Measurements from ENCODE around the gene SMCP.

SMCP gene

DNA sequence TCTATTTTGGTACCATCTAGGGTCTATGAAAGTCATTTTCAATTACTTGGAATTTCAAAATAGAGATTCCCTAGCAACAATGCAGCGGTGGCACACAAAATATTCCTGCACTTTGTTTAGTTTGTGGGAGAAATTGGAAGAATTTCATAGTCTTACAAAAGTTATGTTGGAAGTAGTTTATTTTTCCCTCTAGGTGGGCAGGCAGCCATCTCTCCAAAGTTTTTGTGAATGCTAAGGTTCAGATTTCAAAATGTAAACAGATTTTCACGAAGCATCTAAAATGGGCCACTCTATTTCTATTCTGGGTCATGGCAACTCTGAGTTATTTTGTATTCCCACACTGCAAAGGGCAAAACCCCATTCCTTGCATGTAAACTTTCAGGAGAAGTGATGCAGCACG is 8.0 kb downstream of the SMCP start:
- peaks cover 0 to 33% (median 13%) of the 10 kb centered on the region in 4 donors for H3K4me1 ChIP-seq
- H3K9me3 ChIP-seq, result no peaks in the 10 kb centered on the region
- intact Hi-C loops (cut with DNase I; ENCODE audit: low total_unique reads), result no loop called here
- no peak overlapping the region for H3K4me3 ChIP-seq
- DNase-seq, result no peak
- no peaks in the 10 kb centered on the region for H3K36me3 ChIP-seq
- no peak overlapping the region for H3K27ac ChIP-seq
- TF ChIP-seq, protein P1, sequence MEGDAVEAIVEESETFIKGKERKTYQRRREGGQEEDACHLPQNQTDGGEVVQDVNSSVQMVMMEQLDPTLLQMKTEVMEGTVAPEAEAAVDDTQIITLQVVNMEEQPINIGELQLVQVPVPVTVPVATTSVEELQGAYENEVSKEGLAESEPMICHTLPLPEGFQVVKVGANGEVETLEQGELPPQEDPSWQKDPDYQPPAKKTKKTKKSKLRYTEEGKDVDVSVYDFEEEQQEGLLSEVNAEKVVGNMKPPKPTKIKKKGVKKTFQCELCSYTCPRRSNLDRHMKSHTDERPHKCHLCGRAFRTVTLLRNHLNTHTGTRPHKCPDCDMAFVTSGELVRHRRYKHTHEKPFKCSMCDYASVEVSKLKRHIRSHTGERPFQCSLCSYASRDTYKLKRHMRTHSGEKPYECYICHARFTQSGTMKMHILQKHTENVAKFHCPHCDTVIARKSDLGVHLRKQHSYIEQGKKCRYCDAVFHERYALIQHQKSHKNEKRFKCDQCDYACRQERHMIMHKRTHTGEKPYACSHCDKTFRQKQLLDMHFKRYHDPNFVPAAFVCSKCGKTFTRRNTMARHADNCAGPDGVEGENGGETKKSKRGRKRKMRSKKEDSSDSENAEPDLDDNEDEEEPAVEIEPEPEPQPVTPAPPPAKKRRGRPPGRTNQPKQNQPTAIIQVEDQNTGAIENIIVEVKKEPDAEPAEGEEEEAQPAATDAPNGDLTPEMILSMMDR (IDR thresholded peaks at IDR 0.05), result no peak
- no peaks in the 10 kb centered on the region for H3K27me3 ChIP-seq

DNA sequence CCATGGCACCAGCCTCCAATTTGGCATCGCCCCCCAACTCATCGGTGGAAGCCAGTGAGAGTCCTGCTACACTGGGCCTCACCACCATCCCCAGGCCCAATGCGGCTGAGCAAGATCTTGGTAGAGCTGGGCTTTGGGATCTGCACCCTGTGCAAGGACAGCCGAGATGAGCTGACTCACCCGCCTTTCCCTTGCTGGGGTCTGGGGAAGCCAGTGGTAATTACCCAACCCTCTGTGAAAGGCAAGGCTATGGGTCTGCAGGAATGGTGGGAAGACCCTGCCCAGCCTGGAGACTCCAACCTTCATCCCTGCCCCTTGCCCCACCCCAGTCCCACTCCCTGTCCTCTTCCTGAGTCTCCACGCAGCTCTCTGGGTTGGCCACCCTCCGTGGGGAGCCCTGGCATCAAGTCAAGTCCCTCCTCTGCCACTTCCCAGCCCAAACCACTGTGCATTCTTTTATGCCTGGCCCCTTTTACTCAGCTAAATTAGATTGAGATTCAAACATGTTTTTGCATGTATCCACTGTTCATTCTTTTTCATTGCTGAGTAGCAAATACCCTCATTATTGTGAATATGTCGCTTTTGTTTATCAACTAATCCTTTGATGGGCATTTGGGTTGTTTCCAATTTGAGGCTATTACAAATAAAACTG is 8.8 kb downstream of the SMCP start:
- no peak overlapping the region for H3K27ac ChIP-seq
- intact Hi-C loops (cut with DNase I; ENCODE audit: low total_unique reads), result no loop called here
- TF ChIP-seq, protein P1 (IDR thresholded peaks at IDR 0.05), result no peak

DNA sequence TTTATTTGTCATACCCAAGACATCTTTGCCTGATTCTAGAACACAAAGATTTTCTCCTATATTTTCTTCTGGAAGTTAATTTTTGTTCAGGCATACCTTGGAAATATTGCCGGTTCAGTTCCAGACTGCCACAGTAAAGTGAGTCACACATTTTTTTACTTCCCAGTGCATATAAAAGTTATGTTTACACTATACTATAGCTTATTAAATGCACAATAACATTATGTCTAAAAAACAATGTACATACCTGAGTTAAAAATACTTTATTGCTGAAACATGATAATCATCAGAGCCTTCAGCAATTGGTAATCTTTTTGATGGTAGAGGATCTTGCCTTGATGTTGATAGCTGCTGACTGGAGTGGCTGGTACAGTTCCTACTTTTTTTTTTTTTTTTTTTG is 10.0 kb downstream of the SMCP start:
- Histone ChIP-seq H3K9me3 (no peaks in the 10 kb centered on the region), H3K4me3 (no peak overlapping the region), H3K36me3 (no peaks in the 10 kb centered on the region), H3K4me1 (peaks cover 0 to 33% (median 13%) of the 10 kb centered on the region in 4 donors), H3K27me3 (no peaks in the 10 kb centered on the region), H3K27ac (no peak overlapping the region)
- no peak for DNase-seq
- intact Hi-C loops (cut with DNase I; ENCODE audit: low total_unique reads), result no loop called here
- TF ChIP-seq, protein P1 (IDR thresholded peaks at IDR 0.05), result no peak

More for the DNA sequence above, 8.8 kb downstream of the SMCP start:
- DNase-seq, result no peak
- no peaks in the 10 kb centered on the region for H3K27me3 ChIP-seq
- peaks cover 0 to 33% (median 13%) of the 10 kb centered on the region in 4 donors for H3K4me1 ChIP-seq
- no peak overlapping the region for H3K4me3 ChIP-seq
- no peaks in the 10 kb centered on the region for H3K36me3 ChIP-seq
- H3K9me3 ChIP-seq, result no peaks in the 10 kb centered on the region

DNA sequence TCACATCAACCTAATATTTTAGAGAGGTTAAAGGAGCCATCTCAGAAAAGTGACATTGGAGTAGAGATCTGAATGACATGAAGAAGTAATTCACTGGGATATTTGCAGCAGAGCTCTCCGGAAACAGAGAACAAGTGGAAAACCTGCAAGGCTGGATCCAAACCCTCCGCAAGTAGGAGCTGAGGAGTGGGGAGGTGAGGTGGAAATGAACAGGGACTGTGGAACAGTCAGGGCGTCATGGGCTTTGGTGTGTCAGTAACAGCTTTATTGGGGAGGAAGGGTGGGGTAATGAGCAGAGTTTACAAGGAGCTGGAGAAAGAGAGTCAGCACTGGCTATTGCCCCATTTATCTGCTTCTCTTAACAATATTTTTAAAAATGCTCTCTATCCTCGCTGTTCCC is 20.9 kb downstream of the SMCP start:
- H3K4me1 ChIP-seq, result no peaks in the 10 kb centered on the region
- H3K27ac ChIP-seq, result no peak overlapping the region
- H3K27me3 ChIP-seq, result no peaks in the 10 kb centered on the region
- H3K9me3 ChIP-seq, result no peaks in the 10 kb centered on the region
- no peaks in the 10 kb centered on the region for H3K36me3 ChIP-seq
- intact Hi-C loops (cut with DNase I; ENCODE audit: low total_unique reads), result no loop called here
- no peak overlapping the region for H3K4me3 ChIP-seq
- TF ChIP-seq, protein P1 (IDR thresholded peaks at IDR 0.05), result no peak
- DNase-seq, result no peak

DNA sequence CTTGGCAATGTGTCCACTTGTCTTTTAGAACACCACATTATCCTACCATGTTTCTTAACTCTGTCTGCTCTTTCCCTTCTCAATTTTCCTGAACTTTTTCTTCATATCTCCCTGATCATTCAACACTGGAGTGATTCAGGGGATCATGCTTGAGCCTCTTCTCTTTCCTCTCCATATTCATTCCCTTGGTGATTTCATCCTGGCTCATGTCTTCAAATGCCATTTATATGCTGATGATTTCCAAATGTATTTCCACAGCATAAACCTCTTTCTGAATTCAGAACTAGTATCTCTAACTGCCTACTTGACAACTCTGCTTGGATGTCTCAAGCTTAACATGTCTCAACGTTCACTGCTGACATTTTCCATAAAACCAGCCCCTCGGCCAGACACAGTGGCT is 21.8 kb downstream of the SMCP start:
- Histone ChIP-seq H3K27me3 (no peaks in the 10 kb centered on the region), H3K27ac (no peak overlapping the region), H3K4me1 (no peaks in the 10 kb centered on the region), H3K36me3 (no peaks in the 10 kb centered on the region), H3K9me3 (no peaks in the 10 kb centered on the region), H3K4me3 (no peak overlapping the region)
- TF ChIP-seq, protein P1 (IDR thresholded peaks at IDR 0.05), result no peak
- DNase-seq, result no peak
- intact Hi-C loops (cut with DNase I; ENCODE audit: low total_unique reads), result no loop called here

DNA sequence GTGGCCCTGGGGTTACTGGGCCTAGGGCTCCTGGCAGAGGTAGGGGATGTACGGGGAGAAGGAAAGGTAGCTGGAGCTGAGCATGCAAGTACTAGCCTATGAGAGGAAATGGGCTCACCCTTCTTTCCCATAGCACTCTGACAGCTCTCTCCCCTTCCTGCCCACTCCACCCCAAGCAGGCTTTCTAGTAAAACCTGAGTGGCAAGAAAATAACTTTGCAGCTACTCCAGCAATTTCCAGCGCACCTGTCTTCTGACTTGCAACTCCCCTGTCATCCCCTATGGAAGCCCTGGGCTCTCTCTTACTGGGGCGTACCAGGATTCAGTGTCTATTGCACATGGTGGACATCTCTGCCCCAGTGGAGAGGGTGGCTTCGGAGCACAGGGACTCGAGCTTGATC is 23.5 kb downstream of the SMCP start:
- Histone ChIP-seq H3K27ac (no peak overlapping the region), H3K36me3 (no peaks in the 10 kb centered on the region), H3K4me1 (no peaks in the 10 kb centered on the region), H3K27me3 (no peaks in the 10 kb centered on the region), H3K9me3 (no peaks in the 10 kb centered on the region), H3K4me3 (no peak overlapping the region)
- DNase-seq, result no peak
- TF ChIP-seq, protein P1 (IDR thresholded peaks at IDR 0.05), result no peak
- intact Hi-C loops (cut with DNase I; ENCODE audit: low total_unique reads), result no loop called here

Data from tibial artery (tissue), 4 donors.